HCT116 (cell line): ENCODE results near the gene LAMP5. TPM values are rescaled to one million over a fixed set of nuclear protein-coding genes. Genes with fewer than 3 reads are reported as not detected.

Source experiments
- ATAC-seq: fragments of 200-7000 bp; cut with Tn5 transposase; 2 replicates; pipeline ENCODE4 v1.9.1; 2020; ENCODE audit warnings: mild to moderate bottlenecking, moderate library complexity
- BruUV-seq: library from RNA; stranded (reverse); fragments of 400-500 nt; replicated peaks from 2 replicates; lab custom pipeline; 2021; lab: Mats Ljungman, UMichigan
- CTCF ChIA-PET: fragments of 300-600 bp; sonication (Branson Sonifier 250); formaldehyde crosslinking; loops from one replicate; lab custom pipeline; 2021; ENCODE audit warnings: antibody characterized with exemption; lab: Charles Lee
- POLR2A ChIA-PET: fragments of 300-600, 350-600 bp; sonication (Branson Sonifier 250); formaldehyde crosslinking; loops from one replicate; lab custom pipeline; 2021; ENCODE audit warnings: antibody characterized with exemption; lab: Charles Lee
- RAD21 ChIA-PET, 2 experiments: fragments of 300-600 bp; sonication (Branson Sonifier 250); formaldehyde crosslinking; loops; one replicate each; lab custom pipeline; 2023; ENCODE audit warnings: low total read pairs in 2 of 2; ENCODE audit not compliant: uncharacterized antibody in 2 of 2, unreplicated experiment in 2 of 2, low non-redundant PET in 1 of 2; lab: Charles Lee
- DNase-seq: peaks from one replicate; pipeline ENCODE4 v3.0.0-alpha.2; 2010; ENCODE audit warnings: low read depth, low spot score
- H2AFZ ChIP-seq: fragments of 200-600 bp; shearing (Covaris generic), sonication (generic); 2 replicates; pipeline ENCODE4 v1.6.1; 2017; ENCODE audit warnings: low read depth, mixed run types, mixed read lengths, antibody characterized with exemption, low read length; ENCODE audit not compliant: poor library complexity, severe bottlenecking
- H3K27ac ChIP-seq: 2 replicates; pipeline ENCODE4 v1.5.1; 2012; ENCODE audit warnings: low read depth, low read length
- H3K27me3 ChIP-seq: fragments of 200-600 bp; sonication (generic); 2 replicates; pipeline ENCODE4 v1.6.1; 2016; ENCODE audit warnings: mixed run types, low read length, mixed read lengths; ENCODE audit not compliant: insufficient read depth
- H3K36me3 ChIP-seq, 2 experiments: fragments of 200-500 bp in 1 of 2; fragments of 200-600 bp in 1 of 2; sonication (Bioruptor generic) in 1 of 2; sonication (generic) in 1 of 2; 2 replicates each; pipeline versions ENCODE4 v1.5.1 to v1.6.1; 2014 to 2016; ENCODE audit warnings: low read length in 2 of 2, inconsistent platforms in 1 of 2, mixed read lengths in 1 of 2, mixed run types in 1 of 2; ENCODE audit not compliant: insufficient read depth in 2 of 2, control insufficient read depth in 1 of 2
- H3K4me1 ChIP-seq, 2 experiments: fragments of 200-600 bp in 1 of 2; sonication (generic) in 1 of 2; 2 replicates each; pipeline versions ENCODE4 v1.5.1 to v1.6.1; 2012 to 2017; ENCODE audit warnings: low read length in 2 of 2, inconsistent platforms in 1 of 2, mild to moderate bottlenecking in 1 of 2, mixed read lengths in 1 of 2, mixed run types in 1 of 2, moderate library complexity in 1 of 2; ENCODE audit not compliant: insufficient read depth in 2 of 2, control insufficient read depth in 1 of 2
- H3K4me2 ChIP-seq: fragments of 200-600 bp; sonication (generic); 2 replicates; pipeline ENCODE4 v1.6.1; 2017; ENCODE audit warnings: mixed run types, low read length, mixed read lengths
- H3K4me3 ChIP-seq, 2 experiments: fragments of 200-600 bp in 1 of 2; sonication (generic) in 1 of 2; replicated peaks in 1 of 2; 2 replicates each; pipeline ENCODE4 v1.5.1; 2011 to 2016; ENCODE audit warnings: low read length in 2 of 2, control low read depth in 1 of 2, low read depth in 1 of 2, mild to moderate bottlenecking in 1 of 2, mixed read lengths in 1 of 2, mixed run types in 1 of 2
- H3K79me2 ChIP-seq: fragments of 200-600 bp; sonication (generic); 2 replicates; pipeline ENCODE4 v1.6.1; 2017; ENCODE audit warnings: mild to moderate bottlenecking, mixed run types, low read length, moderate library complexity, mixed read lengths; ENCODE audit not compliant: insufficient read depth
- H3K9ac ChIP-seq: fragments of 200-600 bp; sonication (generic); 2 replicates; pipeline ENCODE4 v1.6.1; 2016; ENCODE audit warnings: low read length, mixed read lengths
- H3K9me2 ChIP-seq: fragments of 200-600 bp; sonication (generic), shearing (Covaris generic); 2 replicates; pipeline ENCODE4 v1.6.1; 2017; ENCODE audit warnings: mixed run types, mild to moderate bottlenecking, moderate library complexity; ENCODE audit not compliant: insufficient read depth
- H3K9me3 ChIP-seq, 2 experiments: fragments of 200-500 bp in 1 of 2; fragments of 200-600 bp in 1 of 2; sonication (Bioruptor generic) in 1 of 2; sonication (generic) in 1 of 2; 2 replicates each; pipeline ENCODE4 v1.6.1; 2014 to 2017; ENCODE audit warnings: low read length in 2 of 2, mixed read lengths in 2 of 2, inconsistent platforms in 1 of 2, low read depth in 1 of 2, mild to moderate bottlenecking in 1 of 2, mixed run types in 1 of 2, moderate library complexity in 1 of 2; ENCODE audit not compliant: control insufficient read depth in 1 of 2, insufficient read depth in 1 of 2
- H4K20me1 ChIP-seq: fragments of 200-600 bp; sonication (generic), shearing (Covaris generic); 2 replicates; pipeline ENCODE4 v1.6.1; 2017; ENCODE audit warnings: mixed run types, mild to moderate bottlenecking, moderate library complexity; ENCODE audit not compliant: insufficient read depth
- ATF3 ChIP-seq: IDR thresholded peaks from 2 replicates; pipeline ENCODE4 v1.6.1; 2012
- CBX3 ChIP-seq: IDR thresholded peaks from 2 replicates; pipeline ENCODE4 v1.6.1; 2012; ENCODE audit warnings: low read depth
- CEBPB ChIP-seq: IDR thresholded peaks from 2 replicates; pipeline ENCODE4 v1.6.1; 2012; ENCODE audit warnings: low read depth
- ELF1 ChIP-seq: IDR thresholded peaks from 2 replicates; pipeline ENCODE4 v1.6.1; 2012; ENCODE audit warnings: low read depth, borderline replicate concordance
- FOSL1 ChIP-seq: IDR thresholded peaks from 2 replicates; pipeline ENCODE4 v1.6.1; 2012; ENCODE audit warnings: low read depth
- RAD21 ChIP-seq: IDR thresholded peaks from 2 replicates; pipeline ENCODE4 v1.6.1; 2012; ENCODE audit warnings: low read depth, mild to moderate bottlenecking
- SIN3A ChIP-seq: IDR thresholded peaks from 2 replicates; pipeline ENCODE4 v1.6.1; 2012; ENCODE audit warnings: low read depth
- SP1 ChIP-seq: IDR thresholded peaks from 2 replicates; pipeline ENCODE4 v1.6.1; 2012; ENCODE audit warnings: low read depth
- intact Hi-C: fragments of 100-400 bp; cut with micrococcal nuclease; formaldehyde crosslinking; loops from 2 replicates; pipeline ENCODE4 v1.10.0; 2022
- total RNA-seq: library from RNA; stranded (reverse); gene quantifications from one replicate; pipeline ENCODE4 v1.2.1, GENCODE V29; 2021; ENCODE audit not compliant: unreplicated experiment
- TF ChIP-seq, protein P1 (sequence below): IDR thresholded peaks from 2 replicates; pipeline ENCODE4 v1.6.1; 2012

The LAMP5 gene
- total RNA-seq, 1 experiment from 2014 or later = not detected

DNA sequence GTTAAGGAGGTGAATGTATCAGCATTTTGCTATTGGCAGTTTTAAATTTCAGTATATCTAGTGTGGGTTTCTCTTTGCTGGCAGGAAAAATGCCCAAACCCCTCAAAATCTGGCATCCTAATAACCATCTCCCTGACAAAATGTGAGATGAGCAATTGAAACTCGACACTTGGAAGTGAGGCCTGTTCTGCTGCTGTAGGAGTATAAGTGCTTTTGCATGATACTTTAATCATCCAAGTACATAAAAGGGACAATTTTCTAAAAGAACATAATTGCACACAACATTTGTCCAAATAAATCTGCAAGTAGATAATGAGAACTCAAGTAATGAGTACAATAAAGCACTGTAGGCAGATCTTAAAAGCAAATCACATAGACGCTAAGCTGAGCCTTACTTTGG lies 36.5 kb downstream of the LAMP5 start:
- Histone ChIP-seq H3K27me3 (peaks cover 33% of the 10 kb centered on the region), H3K9me3 (no peaks in the 10 kb centered on the region), H4K20me1 (no peaks in the 10 kb centered on the region), H3K27ac (no peak overlapping the region), H2AFZ (no peak overlapping the region), H3K79me2 (no peaks in the 10 kb centered on the region), H3K9me2 (no peaks in the 10 kb centered on the region), H3K4me2 (no peak overlapping the region), H3K4me1 (no peaks in the 10 kb centered on the region), H3K36me3 (no peaks in the 10 kb centered on the region), H3K9ac (no peak overlapping the region), H3K4me3 (no peak overlapping the region)
- ChIA-PET POLR2A (no interaction called here), RAD21 (no interaction called here), CTCF (no interaction called here)
- no TSS peak for BruUV-seq
- ATAC-seq = no peak
- TF ChIP-seq, protein P1, sequence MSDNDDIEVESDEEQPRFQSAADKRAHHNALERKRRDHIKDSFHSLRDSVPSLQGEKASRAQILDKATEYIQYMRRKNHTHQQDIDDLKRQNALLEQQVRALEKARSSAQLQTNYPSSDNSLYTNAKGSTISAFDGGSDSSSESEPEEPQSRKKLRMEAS = no peak
- no peak for TF ChIP-seq SIN3A
- intact Hi-C loops = no loop called here
- DNase-seq = no peak

- no peak for TF ChIP-seq CEBPB
- no peak for TF ChIP-seq ATF3
- no peak for TF ChIP-seq CBX3
- no peak for TF ChIP-seq SP1
- TF ChIP-seq RAD21 = no peak
- no peak for TF ChIP-seq ELF1
- TF ChIP-seq FOSL1 = no peak
- no peak overlapping the region for H3K4me2 ChIP-seq
- no peaks in the 10 kb centered on the region for H3K4me1 ChIP-seq
- DNase-seq (no peak), ATAC-seq (no peak)
- H3K4me3 ChIP-seq = no peak overlapping the region
- H3K27me3 ChIP-seq = peaks cover 22% of the 10 kb centered on the region
- H3K9me2 ChIP-seq = no peaks in the 10 kb centered on the region
- no peaks in the 10 kb centered on the region for H3K9me3 ChIP-seq
- ChIA-PET POLR2A (no interaction called here), CTCF (no interaction called here), RAD21 (no interaction called here)
- H3K27ac ChIP-seq = no peak overlapping the region
- H4K20me1 ChIP-seq = no peaks in the 10 kb centered on the region
- BruUV-seq = no TSS peak
- H3K79me2 ChIP-seq = no peaks in the 10 kb centered on the region
- H2AFZ ChIP-seq = no peak overlapping the region
- H3K9ac ChIP-seq = no peak overlapping the region
- H3K36me3 ChIP-seq = no peaks in the 10 kb centered on the region
- intact Hi-C loops = no loop called here
Measured at GRCh38 chr20:9551808-9552550, 37.6 kb downstream of the LAMP5 start.
